HT1080 (cell line): ENCODE data around the gene NR2E3. TPM values are rescaled to one million over a fixed set of nuclear protein-coding genes. Genes with fewer than 3 reads are reported as not detected.

Experiments used
- DNase-seq: peaks from one replicate; pipeline ENCODE4 v3.0.0-alpha.2; 2015; ENCODE audit warnings: low read depth
- polyA plus RNA-seq, 2 experiments: library from polyadenylated mRNA; depleted of rRNA; stranded (reverse); fragments of >200 nt; gene quantifications; 2 replicates each; pipeline ENCODE4 v1.2.3, GENCODE V29; 2015
- total RNA-seq: library from RNA; depleted of rRNA; stranded (reverse); fragments of >200 nt; shearing (Covaris generic); gene quantifications from 2 replicates; pipeline ENCODE4 v1.2.3, GENCODE V29; 2014; rRNA removed

The NR2E3 gene
- not detected in 2 replicates for total RNA-seq
- polyA plus RNA-seq (2015; cell fraction: cytosol; rRNA removed): 0.03 TPM in 1 of 2 replicates, not detected in the other
- 0.27 and 0.40 TPM in 2 replicates for polyA plus RNA-seq (2015; cell fraction: nucleus; rRNA removed)

DNA sequence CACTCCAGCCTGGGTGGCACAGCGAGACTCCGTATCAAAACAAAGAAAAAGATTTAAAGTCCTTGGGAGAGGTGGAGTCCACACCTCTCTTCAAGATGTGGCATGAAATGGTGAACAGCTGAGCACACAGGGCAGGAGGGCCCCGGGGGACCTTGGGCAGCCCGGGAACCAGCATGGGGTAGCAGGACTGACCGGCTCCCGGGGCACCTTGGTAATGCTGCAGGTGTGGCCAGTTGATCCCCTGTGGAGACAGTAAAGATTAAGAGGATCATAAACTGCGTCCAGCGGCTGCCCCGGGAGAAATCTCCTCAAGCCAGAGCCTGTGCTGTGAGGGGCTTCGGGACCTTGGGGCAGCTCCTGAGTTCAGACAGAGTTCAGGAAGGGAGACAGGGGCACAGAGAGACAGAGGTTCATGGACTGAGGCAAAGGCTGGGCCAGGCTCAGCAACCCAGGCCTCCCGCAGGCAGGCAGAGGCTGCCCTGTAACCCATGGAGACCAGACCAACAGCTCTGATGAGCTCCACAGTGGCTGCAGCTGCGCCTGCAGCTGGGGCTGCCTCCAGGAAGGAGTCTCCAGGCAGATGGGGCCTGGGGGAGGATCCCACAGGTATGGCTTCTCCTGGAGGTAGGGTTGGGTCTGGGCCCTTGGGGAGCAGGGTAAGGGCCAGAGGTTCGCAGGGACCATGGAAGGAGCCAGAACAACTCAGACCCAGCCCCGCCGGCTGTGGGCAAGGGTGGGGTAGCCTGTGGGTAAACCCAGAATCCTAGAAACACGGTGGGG lies at the start of gene NR2E3:
Gene NR2E3 (plus strand): TSS at position 299 of the 780 bp plus-strand sequence. CDS start 190 bp downstream, at position 489.
- DNase-seq: no peak

DNA sequence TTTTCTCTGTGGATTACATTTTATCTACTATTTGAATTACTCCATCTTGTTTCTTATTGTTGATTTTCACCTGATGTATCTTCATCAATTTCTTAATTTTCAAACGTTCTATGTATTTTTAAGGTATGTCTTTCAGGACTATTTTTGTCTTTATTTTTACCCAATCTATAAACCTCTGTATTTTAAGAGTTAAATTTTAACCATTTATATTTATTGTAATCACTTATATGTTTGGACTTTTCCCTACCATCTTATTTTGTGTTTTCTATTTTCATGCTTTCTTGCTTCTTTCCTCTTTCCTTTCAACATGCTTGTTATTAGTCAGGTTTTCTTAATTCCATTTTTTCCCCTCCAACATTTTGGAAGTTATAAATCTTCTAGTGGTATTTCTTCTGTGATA lies 49.5 kb upstream of the NR2E3 start:
- DNase-seq: no peak

DNA sequence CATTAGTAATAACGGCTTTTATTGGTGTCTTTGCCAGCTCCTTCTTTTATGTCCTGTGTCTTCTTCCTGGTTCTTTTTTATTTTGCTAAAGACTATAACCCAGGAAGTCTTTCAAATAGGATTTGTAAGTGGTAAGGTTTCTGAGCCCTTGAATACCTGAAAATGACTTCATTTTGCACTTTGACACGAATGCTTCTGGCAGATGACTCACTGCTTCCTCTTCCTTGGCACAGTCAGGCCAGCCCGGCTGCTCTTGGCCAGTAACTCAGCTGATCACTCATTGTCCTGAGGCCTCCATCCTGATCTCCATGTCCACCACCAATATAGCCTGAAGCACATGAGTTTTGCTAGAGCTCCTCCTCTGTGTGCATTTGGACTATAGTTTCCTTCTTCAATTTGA lies 48.7 kb upstream of the NR2E3 start:
- DNase-seq: peak; percentile 93

DNA sequence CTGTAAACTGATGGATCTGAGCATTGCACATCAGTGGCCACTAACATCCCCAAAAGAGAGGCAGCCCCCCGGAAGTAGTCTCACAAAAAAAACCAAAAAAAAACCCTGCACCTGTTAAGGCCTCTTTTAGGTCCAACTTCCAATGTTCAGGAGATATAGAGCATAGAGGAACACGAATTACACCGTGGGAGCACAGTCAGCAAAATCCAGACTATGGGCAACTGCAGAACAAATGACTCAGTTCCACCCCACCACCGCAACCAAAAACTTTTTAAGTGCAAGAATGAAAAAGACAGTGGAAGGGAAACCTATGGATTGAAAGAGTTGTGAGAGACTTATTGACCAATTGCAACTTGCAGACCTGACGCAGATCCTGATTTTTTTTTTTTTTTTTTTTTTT lies 42.2 kb upstream of the NR2E3 start:
- DNase-seq: no peak

DNA sequence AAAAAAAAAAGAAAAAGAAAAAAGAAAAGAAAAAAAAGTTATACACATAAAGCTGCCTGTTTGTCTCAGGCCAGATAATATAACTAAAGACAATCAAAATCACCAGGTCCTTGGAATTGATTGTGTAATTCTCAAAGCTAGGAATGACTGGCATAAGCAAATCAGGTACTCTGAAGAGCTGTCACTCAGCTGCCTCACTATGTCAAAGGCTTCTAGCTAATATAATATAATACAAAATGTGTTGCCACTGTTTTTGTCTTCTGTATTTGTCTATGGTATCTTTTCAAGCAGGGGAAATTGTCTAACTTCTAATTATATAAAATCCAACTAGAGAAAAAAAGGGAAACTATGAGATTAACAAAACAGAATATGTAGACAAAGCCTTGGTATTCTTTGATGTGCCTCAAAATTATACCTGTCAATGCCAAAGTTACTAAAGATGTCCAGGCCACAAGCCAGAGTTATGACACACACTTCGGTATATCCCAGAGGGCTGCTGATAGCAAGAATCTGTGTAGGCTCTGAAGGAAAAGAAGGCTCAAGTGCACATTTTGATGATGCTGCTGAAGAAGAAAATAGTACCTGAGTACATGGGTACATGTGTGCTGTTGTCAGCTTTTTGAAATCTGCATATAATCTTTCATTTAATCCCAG lies 37.0 kb upstream of the NR2E3 start:
- no peak for DNase-seq

DNA sequence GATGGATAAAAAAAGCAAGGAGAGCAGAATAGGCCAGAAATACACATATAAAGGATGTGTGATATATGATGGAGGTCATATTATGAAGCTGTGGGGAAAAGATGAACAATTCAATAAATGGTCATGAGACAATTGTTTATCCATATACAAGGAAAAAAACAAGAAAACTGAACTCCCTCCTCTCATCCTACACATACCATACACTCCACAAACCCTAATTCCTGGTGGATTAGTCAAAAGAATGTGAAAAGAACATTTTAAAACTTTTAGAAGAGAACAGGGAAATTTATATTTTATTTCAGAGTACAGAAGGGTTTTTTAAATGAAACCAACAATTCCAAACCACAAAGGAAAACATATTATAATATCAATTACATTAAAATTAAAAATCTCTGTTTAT lies 34.5 kb upstream of the NR2E3 start:
- DNase-seq: no peak

DNA sequence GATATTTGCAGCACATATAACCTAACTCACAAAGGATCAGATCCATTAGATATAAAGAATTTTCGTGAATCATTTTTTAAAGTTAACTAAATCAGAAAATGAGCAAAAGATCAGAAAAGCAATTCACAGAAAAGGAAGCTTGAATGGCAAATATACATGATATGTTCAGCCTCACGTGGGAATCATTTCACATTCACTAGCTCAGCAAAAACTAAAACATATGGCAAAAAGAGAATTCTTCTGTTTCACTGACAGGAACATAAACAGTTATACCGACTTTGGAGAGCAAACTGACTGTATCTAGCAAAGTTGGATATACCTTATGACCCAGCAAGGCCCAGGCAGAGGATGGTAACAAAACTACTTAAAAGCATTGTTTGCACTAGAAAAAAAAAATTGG lies 34.0 kb upstream of the NR2E3 start:
- DNase-seq: no peak

DNA sequence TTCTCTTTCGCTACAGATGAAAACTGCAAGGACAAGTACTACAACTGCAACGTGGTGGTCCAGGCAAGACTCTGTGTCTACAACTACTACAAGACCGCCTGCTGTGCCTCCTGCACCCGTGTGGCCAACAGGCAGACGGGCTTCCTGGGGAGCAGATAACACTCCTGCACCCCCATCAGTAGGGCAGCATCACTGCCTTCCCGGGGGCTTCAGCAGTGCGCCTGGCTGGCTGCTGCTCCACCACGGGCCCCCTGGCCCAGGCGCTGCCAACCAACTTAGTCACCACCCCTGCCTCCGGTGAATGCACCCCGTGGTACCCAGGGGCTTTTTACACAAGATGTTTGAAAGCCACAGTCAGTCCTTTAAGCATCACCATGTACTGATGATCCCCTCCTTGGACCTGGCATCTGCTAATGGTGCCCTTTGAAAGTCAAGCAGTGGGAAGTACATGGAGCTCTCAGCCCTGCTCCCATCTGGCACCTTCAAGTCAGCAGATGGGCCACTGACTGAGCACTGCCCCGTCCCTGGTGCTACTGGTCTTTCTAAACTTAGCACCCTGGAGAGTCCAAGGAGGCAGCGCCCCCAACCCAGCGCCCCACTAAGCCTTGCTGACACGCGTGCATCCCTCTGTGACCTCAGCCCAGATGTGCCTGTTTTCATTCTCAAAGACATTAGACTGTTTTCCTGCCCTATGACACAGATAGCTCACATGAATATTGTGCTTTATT lies 33.0 kb upstream of the NR2E3 start:
- DNase-seq: no peak

DNA sequence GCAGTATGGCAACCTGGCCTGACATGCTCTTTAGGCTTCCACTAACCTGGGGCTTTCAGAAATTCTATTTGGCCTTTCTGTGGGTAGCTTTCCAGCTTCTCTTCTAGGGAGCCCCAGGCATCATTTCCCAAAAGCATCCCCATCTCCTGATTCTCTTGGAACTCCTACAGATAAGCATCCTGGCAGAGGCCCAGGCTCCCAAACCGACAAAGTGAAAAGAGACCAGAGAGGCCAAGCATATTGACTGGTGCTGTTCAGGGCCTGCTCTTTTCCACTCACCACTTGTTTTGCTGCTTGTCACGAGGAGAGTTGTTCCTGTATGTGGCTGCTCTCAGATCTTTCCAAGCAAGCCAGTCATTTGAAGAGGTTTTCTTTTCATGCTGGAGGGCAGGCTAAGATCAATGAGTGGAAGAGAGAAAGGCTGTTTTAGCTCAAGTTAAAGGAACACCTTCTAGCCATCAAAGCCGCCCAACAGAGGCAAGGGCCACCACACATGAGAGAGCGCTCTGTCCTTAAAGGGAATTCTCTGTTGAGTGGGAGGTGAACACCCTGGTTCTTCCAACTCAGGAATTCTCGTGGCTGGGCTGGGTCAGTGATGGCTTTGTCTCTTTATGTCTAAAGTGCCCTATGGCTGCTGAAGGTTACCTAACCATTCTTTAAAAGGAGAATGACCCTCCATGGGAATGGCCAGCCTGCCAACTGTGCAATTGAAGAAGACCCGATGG lies 31.1 kb upstream of the NR2E3 start:
- DNase-seq: no peak

DNA sequence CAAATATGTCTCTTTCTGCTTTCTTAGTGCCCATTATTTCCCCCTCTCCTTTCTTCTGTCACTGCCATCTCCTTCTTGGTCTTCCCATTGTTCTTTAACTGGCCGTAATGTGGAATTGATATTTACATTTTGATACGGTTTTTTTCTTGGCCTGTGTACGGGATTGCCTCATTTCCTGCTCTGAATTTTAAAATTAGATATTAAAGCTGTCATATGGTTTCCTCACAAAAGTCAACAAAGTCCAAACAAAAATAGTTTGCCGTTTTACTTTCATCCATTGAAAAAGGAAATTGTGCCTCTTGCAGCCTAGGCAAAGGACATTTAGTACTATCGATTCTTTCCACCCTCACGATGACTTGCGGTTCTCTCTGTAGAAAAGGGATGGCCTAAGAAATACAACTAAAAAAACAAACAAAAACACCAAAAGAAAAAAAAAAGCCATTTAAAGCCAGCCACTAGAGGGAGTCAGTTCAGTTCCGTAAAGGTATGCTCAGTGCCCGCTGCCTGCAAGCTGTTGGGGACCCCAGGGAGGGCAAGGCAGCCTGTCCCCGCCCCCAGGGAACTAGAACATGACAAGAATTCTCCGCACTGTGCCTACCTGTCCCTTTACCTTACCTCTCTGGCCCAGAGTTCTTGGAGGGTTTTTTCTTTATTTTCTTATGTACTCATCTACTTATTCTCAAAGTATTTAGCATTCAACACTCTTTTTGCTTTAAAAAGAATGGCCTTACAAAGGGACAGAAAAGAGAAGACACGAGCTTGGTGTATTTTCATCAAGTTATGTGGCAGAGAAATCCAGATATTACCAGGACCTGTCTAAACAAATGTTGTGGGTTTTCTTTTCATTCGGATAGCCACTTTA lies 30.0 kb upstream of the NR2E3 start:
- peak; percentile 63 for DNase-seq

DNA sequence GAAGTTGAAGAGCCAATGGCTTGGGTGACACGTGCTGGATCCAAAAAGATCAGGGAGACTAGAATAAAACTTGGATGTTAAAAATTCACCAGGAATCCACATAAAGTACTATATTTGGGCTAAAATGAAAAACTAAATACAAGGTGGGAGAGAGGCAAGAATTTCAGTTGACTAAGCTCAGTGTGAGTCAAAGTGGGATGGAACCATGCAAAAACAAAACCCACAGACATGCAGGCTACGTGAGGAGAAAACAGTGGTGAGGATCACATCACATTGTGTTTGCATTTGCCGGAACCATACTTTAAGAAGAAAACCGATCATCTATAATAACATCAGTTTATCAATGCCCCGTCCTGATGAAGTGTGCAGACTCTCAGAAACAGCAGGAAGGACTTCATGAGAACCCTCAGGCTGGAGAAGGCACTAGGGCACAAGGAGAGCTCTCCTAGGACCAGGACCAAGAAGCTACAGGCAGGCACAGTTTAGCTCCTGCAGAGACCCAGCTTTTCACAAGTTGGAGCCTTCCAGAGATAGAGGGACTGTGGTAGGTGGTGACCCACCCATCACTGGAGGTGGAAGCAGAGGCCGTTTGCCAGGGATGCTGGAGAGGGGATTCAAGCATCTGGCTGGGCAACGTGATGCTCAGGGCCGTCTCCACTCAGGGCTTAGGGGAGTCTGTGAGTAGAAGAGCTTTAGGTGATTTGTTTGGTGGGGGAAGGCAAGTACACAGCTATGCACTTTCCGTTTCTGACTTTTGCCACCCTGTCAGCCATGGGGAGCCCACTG lies 29.0 kb upstream of the NR2E3 start:
- peak; percentile 23 for DNase-seq

DNA sequence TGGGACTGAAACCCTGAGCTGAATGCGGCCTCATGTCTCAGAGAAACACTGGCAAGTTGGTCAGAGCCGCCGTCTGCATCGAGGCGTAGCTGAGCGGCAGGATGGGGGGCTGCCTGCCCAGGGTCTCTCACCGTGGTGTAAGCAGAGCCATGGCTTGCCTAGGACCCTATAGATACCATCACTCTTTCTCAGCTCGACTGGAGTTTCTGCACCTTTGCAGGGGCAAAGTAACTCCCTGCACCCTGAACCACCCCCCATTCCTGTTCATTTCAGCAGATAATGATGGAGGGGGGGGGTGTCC lies 28.4 kb upstream of the NR2E3 start:
- DNase-seq: no peak

DNA sequence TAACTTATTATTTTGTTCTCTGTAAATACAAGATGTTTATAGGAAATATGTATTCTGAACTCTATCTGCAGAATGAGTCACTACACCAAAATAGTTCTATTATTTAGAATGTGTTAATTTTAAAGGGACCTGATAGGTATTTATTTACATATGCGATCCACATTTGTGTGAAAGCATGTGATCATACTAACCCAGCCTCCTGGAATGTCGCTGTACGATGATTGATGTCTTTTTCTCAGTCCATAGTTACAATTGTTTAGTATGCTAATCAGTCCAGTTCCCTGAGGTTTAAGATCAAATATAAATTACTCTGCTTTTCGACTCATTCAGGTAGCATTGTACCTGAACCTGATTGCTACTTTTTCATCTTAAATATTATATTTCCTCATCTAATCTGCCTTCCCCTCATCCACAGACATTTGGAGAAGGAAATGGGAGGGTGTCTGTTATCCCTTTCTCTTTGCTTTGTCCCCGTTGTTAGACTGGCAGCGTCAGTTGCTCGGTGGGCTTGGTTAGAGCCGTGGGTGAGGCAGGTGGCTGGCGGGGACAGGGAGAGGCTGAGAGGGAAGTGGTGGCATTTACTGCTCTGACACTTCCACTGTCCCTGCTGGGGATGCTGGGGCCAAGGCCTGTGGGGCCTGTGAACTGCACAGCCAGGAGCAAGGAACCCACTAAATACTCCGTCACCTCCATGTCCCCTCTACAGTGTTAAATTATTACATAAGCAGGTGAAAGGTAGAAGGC lies 27.8 kb upstream of the NR2E3 start:
- no peak for DNase-seq

DNA sequence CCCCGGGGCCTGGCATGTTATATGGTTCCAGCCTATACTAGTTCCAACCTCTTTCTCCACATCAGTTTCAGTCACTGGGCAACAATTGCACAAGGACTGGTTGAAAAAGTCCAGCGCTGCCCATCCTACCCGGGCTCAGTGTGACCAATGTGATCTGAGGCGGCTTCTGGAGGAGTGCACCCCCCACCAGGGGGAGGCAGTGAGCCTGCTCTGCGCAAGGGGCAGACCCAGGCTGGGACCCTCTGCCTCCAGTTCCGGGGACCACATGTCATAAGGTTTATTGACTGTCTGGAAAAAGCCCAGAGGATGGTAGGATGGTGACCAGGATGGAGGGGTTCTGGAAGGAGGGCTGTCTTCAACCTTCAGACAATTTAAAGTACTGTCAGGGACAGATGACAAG lies 25.6 kb upstream of the NR2E3 start:
- no peak for DNase-seq

DNA sequence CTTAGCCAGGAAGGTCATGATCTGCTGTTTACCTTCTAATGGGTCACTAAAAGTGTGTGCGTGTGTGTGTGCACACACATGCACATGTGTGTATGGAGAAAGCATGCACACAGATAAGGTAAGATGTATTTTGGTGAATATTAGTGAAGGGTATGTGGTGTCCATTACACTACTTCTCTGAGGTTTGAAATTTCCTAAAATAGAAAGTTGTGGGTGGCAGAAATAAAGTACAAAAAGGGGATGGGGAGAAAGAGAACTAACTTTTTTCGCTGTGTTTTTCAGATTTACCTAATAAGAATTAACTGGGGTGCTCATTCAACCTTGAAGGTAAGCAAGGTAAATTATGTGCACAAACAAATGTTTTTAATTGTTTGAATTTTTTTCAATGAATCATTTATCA lies 24.4 kb upstream of the NR2E3 start:
- DNase-seq: no peak

DNA sequence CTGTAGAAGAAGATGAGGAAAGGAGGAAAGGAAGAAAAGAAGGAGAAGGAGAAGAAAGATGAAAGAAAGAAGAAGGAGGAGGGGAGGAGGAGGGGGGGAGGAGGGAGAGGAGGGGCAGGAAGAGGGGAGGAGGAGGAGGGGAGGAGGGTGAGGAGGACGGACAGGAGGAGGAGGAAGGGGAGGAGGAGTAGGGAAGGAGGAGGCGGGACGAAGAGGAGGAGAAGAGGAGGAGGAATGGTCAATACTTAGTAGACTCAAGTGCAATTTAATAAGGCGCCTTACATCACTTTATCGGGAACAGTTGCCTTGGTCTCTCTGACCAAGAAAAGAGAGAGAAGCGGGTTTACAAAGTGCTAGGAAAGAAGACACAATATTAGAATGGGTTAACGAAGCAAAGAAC lies 23.7 kb upstream of the NR2E3 start:
- DNase-seq: no peak

DNA sequence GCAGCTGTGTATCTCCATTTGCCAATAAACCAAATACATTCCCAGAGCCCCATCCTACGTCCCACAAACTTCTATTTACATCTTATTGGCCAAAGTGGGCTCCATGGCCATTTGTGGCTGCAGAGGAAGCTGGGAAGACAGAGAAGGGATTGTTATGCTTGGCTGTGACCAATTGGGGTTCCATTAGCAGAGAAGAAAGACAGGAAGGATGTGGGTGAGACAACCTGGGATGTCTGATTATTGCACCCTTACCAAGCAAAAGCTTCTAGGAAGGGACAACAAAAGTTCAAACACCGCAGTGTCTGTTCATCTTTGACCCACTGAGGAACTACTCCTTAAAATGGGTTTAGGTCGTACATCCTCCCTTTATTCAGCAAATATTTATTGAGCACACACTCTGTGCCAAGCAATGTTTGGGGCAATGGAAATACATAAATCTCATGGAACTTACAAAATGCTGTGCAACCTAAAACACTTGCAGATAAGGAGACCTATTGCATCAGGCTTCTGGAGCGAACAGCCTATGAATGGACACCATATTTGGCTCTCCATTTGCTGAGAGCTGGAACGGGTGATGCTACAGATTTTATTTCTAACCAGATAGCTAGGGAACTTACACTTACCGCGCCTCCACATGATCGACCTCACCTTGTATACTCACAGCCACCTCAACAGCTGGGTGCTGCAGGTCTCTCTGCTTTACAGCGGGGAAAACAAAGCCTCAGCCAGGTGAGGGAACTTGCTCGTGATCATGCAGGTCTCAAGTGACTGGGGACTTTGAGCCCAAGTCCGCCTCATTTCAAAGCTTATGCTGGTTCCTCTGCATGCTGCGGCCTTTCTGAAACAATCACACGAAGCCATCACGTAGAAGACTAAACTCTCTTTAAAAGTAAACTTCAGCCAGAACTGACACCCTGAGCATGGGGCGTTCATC lies 21.4 kb upstream of the NR2E3 start:
- DNase-seq: peak; percentile 28

DNA sequence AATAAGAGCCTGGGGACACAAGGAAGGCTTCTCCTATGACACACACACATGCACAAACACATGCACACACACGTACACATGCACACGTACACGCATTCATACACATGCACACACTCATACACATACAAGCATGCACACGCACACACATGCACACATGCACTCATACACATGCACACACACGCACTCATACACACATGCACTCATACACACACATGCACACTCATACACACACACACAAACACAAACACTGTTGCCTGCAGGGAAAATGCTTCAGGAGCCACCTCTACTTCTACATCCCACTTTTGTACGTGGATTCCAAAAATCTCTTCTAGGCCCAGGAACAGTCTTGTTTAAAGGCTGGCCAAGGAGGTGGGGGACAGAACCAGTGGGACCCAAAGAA lies 20.7 kb upstream of the NR2E3 start:
- DNase-seq: no peak
